ENCODE measurements around the gene CIAO1. TPM values are rescaled to one million over a fixed set of nuclear protein-coding genes. Genes with fewer than 3 reads are reported as not detected.

The CIAO1 gene
- total and polyA plus RNA-seq, 2 of the 13 experiments (the other 11 are each of a cell fraction or from before 2014, with no cell fraction given): 99.3 to 120 TPM

DNA sequence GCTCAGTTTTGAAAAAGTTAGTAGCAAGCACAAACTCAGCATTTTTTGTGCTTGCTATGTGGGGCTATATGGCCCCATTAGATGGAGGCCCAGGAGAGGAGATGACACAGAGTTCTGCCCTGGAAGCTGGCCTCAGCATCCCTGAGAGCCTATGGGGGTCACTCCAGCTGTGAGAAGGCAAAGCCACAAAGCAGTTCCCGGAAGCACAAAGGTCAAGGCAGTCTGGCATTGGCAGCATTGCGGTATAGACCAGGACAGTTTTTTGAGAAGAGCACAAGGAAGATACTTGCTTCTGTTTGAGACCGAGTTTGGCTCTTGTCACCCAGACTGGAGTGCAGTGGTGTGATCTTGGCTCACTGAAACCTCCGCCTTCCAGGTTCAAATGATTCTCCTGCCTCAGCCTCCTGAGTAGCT lies 51.6 kb downstream of the CIAO1 start (continued):
- TF ChIP-seq HDAC2 (CRISPR knock-in tag; IDR thresholded peaks at IDR 0.05) (peak; percentile 59; the same call in 1 of the 2 replicates), ZNF713 (CRISPR knock-in tag; IDR thresholded peaks at IDR 0.05) (0 out of 2 replicates have a peak, but pooled peaks have one; percentile 33), ZNF350 (CRISPR knock-in tag; IDR thresholded peaks at IDR 0.05; ENCODE audit: borderline replicate concordance, low read depth) (peak; percentile 51; the same call in 1 of the 2 replicates), ZNF484 (CRISPR knock-in tag; IDR thresholded peaks at IDR 0.05; ENCODE audit: borderline replicate concordance, low read depth) (no peak), ISL2 (CRISPR knock-in tag; IDR thresholded peaks at IDR 0.05) (no peak), THAP11 (CRISPR knock-in tag; IDR thresholded peaks at IDR 0.05) (peak; percentile 55), TEAD3 (CRISPR knock-in tag; optimal IDR thresholded peaks at IDR 0.05; ENCODE audit: borderline replicate concordance) (peak; percentile 7), MEF2D (CRISPR knock-in tag; IDR thresholded peaks at IDR 0.05) (0 out of 2 replicates have a peak, but pooled peaks have one; percentile 38), ZNF550 (CRISPR knock-in tag; IDR thresholded peaks at IDR 0.05; ENCODE audit: borderline replicate concordance) (no peak), MAFK (conservative IDR thresholded peaks at IDR 0.05 in 1 of 2, IDR thresholded peaks at IDR 0.05 in 1 of 2; ENCODE audit: low read length in 2 of 2) (peak; percentile 62 to 63; a peak in 3 of 4 replicates), ZNF558 (CRISPR knock-in tag; IDR thresholded peaks at IDR 0.05; ENCODE audit: borderline replicate concordance) (no peak)
- TF ChIP-seq, protein P1, sequence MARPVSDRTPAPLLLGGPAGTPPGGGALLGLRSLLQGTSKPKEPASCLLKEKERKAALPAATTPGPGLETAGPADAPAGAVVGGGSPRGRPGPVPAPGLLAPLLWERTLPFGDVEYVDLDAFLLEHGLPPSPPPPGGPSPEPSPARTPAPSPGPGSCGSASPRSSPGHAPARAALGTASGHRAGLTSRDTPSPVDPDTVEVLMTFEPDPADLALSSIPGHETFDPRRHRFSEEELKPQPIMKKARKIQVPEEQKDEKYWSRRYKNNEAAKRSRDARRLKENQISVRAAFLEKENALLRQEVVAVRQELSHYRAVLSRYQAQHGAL (CRISPR knock-in tag; IDR thresholded peaks at IDR 0.05; ENCODE audit: not compliant biosample characterization): no peak
- TF ChIP-seq, protein P2, sequence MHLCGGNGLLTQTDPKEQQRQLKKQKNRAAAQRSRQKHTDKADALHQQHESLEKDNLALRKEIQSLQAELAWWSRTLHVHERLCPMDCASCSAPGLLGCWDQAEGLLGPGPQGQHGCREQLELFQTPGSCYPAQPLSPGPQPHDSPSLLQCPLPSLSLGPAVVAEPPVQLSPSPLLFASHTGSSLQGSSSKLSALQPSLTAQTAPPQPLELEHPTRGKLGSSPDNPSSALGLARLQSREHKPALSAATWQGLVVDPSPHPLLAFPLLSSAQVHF (CRISPR knock-in tag; IDR thresholded peaks at IDR 0.05): no peak
- TF ChIP-seq, protein P3, sequence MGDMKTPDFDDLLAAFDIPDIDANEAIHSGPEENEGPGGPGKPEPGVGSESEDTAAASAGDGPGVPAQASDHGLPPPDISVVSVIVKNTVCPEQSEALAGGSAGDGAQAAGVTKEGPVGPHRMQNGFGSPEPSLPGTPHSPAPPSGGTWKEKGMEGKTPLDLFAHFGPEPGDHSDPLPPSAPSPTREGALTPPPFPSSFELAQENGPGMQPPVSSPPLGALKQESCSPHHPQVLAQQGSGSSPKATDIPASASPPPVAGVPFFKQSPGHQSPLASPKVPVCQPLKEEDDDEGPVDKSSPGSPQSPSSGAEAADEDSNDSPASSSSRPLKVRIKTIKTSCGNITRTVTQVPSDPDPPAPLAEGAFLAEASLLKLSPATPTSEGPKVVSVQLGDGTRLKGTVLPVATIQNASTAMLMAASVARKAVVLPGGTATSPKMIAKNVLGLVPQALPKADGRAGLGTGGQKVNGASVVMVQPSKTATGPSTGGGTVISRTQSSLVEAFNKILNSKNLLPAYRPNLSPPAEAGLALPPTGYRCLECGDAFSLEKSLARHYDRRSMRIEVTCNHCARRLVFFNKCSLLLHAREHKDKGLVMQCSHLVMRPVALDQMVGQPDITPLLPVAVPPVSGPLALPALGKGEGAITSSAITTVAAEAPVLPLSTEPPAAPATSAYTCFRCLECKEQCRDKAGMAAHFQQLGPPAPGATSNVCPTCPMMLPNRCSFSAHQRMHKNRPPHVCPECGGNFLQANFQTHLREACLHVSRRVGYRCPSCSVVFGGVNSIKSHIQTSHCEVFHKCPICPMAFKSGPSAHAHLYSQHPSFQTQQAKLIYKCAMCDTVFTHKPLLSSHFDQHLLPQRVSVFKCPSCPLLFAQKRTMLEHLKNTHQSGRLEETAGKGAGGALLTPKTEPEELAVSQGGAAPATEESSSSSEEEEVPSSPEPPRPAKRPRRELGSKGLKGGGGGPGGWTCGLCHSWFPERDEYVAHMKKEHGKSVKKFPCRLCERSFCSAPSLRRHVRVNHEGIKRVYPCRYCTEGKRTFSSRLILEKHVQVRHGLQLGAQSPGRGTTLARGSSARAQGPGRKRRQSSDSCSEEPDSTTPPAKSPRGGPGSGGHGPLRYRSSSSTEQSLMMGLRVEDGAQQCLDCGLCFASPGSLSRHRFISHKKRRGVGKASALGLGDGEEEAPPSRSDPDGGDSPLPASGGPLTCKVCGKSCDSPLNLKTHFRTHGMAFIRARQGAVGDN (CRISPR knock-in tag; IDR thresholded peaks at IDR 0.05): peak; percentile 25; the same call in 1 of the 2 replicates
- TF ChIP-seq, protein P4, sequence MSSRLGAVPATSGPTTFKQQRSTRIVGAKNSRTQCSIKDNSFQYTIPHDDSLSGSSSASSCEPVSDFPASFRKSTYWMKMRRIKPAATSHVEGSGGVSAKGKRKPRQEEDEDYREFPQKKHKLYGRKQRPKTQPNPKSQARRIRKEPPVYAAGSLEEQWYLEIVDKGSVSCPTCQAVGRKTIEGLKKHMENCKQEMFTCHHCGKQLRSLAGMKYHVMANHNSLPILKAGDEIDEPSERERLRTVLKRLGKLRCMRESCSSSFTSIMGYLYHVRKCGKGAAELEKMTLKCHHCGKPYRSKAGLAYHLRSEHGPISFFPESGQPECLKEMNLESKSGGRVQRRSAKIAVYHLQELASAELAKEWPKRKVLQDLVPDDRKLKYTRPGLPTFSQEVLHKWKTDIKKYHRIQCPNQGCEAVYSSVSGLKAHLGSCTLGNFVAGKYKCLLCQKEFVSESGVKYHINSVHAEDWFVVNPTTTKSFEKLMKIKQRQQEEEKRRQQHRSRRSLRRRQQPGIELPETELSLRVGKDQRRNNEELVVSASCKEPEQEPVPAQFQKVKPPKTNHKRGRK (CRISPR knock-in tag; IDR thresholded peaks at IDR 0.05): no peak
- TF ChIP-seq, protein P5, sequence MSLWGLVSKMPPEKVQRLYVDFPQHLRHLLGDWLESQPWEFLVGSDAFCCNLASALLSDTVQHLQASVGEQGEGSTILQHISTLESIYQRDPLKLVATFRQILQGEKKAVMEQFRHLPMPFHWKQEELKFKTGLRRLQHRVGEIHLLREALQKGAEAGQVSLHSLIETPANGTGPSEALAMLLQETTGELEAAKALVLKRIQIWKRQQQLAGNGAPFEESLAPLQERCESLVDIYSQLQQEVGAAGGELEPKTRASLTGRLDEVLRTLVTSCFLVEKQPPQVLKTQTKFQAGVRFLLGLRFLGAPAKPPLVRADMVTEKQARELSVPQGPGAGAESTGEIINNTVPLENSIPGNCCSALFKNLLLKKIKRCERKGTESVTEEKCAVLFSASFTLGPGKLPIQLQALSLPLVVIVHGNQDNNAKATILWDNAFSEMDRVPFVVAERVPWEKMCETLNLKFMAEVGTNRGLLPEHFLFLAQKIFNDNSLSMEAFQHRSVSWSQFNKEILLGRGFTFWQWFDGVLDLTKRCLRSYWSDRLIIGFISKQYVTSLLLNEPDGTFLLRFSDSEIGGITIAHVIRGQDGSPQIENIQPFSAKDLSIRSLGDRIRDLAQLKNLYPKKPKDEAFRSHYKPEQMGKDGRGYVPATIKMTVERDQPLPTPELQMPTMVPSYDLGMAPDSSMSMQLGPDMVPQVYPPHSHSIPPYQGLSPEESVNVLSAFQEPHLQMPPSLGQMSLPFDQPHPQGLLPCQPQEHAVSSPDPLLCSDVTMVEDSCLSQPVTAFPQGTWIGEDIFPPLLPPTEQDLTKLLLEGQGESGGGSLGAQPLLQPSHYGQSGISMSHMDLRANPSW (CRISPR knock-in tag; IDR thresholded peaks at IDR 0.05; ENCODE audit: borderline replicate concordance): no peak
- TF ChIP-seq, protein P6, sequence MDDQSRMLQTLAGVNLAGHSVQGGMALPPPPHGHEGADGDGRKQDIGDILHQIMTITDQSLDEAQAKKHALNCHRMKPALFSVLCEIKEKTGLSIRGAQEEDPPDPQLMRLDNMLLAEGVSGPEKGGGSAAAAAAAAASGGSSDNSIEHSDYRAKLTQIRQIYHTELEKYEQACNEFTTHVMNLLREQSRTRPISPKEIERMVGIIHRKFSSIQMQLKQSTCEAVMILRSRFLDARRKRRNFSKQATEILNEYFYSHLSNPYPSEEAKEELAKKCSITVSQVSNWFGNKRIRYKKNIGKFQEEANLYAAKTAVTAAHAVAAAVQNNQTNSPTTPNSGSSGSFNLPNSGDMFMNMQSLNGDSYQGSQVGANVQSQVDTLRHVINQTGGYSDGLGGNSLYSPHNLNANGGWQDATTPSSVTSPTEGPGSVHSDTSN (CRISPR knock-in tag; IDR thresholded peaks at IDR 0.05; ENCODE audit: borderline replicate concordance): no peak

Data from HepG2 (cell line).